NCI-H345 (cell line): Measurements from ENCODE around the gene NFIA.

Experiments
- DNase-seq: peaks from one replicate; lab custom pipeline; 2025; lab: John Stamatoyannopoulos, UW

NFIA gene

DNA sequence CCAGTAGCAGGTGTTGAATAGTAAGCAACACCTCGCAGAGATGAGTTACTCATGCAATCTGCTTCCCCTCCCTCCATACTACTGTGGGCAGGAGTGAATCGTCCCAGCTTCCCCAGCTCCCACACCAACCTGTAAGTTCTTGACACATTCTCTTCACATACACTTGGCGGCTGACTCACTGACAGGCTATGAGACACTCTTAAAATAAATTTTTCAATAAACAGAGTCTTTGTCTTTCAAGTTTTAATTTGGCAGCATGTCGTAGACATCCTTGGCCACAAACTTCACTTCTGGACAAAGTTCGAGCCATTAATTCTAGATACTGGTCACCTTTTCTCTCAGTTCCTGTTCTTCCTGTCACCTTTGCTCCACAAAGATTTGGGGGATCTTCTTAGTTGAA lies 351.9 kb downstream of the NFIA start:
- DNase-seq: no peak

DNA sequence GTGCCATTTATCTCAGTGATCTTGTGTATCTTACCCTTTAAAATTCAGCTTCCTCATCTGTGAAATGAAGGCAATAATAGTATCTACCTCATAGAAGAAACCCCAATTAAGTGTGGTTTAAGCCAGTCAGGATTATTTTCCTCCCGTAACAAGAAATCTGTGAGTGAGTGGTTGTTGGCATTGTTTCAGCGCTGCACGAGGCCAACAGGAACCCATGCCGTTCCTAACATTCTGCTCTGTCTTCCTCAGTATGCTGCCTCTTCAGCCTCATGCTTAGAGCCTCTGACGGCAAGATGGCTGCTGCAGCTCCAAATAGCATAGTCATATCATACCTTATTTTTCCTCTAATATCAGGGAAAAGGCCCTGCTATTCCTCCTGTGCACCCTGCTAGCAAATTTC lies 352.9 kb downstream of the NFIA start:
- DNase-seq: no peak

DNA sequence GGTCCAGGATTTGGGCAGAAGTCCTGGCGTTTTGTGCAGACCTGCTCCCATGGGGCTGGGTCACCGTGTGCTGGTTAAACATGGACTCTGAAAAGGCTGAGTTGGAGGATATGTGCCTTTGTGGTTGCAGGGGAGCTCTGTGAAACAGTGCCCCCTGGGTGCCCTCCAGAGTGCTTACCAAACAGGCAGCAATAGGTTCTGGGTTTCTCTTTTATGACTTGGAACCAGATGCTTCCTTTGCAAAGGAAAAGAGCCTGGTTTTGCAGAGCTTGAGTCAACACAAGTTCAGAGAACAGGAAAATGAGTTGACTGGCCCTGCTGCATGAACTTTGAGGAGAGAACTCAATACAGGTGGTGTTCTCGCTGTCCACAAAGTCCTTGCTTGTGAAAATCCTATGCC lies 353.7 kb downstream of the NFIA start:
- no peak for DNase-seq

DNA sequence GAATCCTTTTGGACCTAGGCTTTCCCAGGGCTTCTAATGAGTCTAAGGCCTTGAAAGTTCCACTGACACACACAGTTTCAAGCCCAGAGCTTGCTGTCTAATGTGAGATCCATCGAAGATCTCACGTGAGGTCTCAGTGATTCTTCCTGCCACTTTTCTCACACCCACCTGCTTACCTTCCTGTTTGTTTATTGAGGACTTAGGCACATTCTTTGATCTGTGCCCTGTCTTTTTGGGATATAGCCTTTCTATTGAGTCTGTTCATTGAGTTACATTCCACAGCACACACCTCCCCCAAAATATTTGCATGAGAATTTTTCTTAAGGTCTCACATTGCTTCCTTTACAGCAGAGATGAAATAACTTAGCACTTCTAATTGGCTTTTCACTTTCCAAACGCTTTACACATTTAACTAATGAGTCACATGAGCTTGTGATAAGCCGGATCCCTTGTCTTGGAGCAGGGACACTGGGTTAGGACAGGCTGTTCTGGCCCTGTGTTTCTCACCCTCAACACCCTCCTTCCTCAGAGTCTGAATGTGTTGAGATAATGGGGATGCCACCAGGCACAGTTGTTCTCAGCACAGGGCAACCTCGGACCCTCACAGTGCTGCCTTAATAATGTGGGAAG lies 354.2 kb downstream of the NFIA start:
- no peak for DNase-seq

DNA sequence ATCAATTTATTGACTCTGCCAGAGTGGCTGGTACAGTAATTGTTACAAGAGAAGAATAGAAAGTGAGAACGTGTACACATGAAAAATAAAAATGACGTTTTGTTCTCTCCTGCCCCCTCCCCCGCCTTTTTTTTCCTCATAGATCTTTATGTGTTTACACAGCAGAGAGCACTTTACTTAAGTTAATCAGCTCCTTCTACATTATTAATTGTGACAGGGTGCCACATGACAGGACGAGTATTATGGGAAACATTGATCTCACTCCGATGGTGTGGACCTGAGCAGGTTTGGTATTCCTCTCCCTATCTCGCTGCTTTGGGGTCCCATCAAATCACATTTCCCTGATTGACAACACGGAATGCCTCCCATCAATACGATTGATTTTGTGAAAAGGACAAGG lies 356.9 kb downstream of the NFIA start:
- DNase-seq: peak; percentile 30

DNA sequence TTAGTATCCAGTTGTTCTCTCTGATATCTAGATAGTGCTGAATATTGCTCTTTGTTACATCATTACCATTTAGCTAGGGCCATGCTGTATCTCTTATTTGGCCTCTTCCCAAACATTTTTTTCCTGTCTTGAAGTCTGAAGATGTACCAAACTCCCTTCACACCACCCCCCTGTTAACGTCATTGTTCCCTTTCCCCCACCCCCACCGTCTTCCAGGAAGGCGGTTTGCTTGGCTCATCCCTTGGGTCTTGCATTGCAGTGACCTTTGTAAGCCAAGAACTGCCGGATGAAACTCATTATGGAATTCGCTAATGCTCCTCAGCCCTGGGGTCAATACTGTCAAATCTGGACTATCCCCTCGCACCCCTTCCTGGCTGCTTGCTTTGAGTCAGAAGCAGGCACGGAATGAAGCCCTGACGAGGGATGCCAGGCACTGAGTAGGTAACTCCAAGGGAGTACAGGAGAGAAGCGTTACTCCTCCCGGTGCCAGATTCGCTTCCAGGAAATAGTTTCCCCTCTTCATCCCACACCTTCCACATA lies 359.4 kb downstream of the NFIA start:
- no peak for DNase-seq

GRCh38 chr1:61442544-61442943 lies 360.2 kb downstream of the NFIA start:
- DNase-seq: no peak

- DNase-seq: no peak
Measured at GRCh38 chr1:61444288-61444687, 361.9 kb downstream of the NFIA start.

- no peak for DNase-seq
Measured at GRCh38 chr1:61445269-61445825, 363.0 kb downstream of the NFIA start.

DNA sequence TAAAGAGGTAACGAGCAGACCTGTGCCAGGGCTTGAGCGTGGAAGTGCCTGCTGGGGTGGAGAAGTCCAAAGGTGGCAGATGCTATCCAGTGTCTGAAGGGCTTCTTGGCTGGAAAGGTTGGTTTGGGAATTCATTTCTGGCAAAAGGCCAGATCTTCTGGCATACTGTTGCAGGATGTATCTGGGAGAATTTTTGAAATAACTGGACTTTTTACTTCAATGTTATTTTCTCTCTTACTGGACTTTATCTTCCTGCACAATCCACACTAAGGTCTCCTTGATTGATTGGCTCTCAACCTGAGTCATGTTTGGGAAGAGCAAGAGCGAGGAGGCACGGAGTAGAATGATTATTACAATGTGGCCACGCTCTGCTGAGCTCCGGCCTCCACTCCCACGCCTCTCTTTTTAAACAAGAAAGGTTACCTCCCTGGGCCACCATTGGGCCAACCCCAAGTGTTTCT lies 364.2 kb downstream of the NFIA start:
- no peak for DNase-seq

- DNase-seq: no peak
Measured at GRCh38 chr1:61447106-61447967, 365.0 kb downstream of the NFIA start.

GRCh38 chr1:61447968-61448430 lies 365.6 kb downstream of the NFIA start:
- no peak for DNase-seq

DNA sequence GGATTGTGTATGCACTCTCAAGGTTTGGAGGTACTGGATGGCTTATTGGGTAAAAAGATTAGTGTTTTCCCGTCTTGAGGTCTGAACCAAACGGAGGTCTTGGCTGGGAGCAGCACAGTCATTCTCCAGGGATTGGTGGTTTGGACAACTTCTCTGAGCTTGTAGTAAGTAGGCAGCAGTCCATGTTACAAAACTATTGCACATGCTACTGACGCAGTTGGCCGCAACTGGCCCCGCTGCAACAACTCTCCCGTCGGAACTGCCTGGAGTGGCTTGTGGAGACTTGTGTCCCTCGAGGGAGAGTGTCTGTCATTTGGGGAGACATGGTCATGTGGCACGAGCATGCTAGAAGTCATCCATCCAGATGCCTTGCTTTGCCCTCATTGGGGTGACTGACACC lies 366.6 kb downstream of the NFIA start:
- DNase-seq: no peak

- no peak for DNase-seq
Measured at GRCh38 chr1:61449410-61449809, 367.0 kb downstream of the NFIA start.

DNA sequence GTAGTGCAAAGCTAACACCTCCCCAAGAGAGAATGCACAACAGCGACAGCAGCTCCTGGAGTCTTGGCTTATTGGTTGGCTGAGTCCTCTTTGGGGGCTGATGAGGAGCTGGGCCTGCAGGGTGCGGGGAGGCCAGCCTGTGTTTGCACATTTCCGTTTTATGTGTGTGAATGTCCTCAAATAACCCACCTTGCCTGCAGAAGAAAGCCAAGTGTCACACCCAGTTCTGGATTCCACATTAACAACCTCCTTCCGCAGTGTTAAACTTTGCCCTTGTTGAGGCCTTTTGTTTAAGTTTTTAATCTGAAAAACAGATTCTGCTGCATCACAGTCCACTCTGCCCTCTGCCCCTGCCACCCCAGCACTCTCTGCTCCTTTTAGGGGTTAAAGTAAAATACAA lies 368.1 kb downstream of the NFIA start:
- no peak for DNase-seq

DNA sequence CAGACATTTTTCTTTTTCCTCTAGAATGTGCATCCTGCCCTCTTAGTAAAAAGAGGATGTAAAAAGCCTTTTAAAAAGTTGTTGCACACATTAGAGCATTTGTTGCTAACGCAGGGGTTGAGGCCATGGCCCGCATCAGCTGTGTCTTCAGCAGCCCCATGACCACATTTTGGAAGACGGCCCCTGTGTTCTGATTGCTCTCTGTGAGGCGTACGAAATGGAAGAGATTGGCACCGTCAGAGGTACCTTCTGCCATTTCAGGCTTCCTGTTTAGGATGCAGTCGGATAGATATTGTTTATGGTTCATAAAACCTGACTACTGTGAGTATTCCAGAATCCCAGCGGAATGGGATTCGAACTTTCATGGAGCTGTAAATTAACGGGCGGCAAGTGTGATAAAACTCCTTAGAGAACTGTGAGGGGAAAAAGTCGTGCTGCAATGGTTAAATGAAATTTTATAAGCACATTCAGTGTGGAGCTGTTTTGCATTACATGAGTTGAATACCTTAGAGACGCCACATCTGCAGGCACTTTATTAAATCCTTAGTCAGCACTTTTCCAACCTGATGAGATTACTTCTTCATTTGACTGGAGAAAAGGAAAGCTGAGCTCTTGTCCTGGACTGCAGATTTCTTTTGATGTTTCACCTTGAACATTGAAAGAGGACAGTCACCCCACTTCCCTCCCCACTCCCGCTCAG lies 368.7 kb downstream of the NFIA start:
- no peak for DNase-seq

- no peak for DNase-seq
Measured at GRCh38 chr1:61451572-61451968, 369.2 kb downstream of the NFIA start.

- no peak for DNase-seq
Measured at GRCh38 chr1:61452176-61453035, 370.0 kb downstream of the NFIA start.

DNA sequence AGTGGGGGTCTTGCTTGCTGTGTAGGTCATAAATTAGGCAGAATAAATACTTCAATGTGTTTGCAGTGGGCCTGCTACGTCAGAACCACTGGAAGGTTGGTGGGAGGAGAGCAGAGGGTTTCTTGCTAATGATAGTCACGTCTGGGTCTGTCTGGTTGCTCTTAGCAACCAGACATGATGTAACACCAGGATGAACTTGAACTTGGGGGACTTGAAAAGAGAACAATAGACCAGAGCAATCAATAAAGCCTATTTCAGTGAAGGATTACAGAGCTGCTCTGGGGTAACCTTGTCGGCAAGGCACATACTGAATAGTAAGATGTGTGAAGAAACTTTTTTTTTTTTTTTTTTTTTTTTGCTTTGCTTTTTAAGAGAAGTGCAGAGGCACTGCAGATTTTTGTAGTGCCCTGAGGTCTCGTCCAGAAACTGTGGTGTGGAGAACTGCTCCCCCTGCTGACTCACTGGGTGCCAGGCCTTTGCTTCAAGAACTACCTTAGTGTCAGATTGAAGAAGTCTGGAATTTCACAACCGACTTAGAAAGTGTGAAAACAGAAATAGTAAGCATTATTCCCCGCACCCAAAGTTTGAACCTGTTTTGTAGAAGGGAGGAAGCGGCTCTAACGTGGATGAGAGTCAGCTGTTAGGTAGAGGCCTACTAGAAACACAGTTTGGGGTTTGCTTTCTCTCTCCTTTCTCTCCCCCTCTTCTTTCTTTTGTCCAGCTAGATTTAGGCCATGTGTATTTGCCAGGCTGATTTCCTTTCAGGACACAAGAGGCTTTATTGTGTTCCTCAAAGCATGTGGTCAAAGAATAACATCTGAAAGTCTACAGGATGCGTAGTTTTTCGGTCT lies 371.0 kb downstream of the NFIA start:
- peak; percentile 70 for DNase-seq

- DNase-seq: no peak
Measured at GRCh38 chr1:61455400-61455799, 373.0 kb downstream of the NFIA start.
